H1 (cell line): ENCODE measurements around the gene IL6R.

Experiments used
- CHD2 ChIP-seq: IDR thresholded peaks from 2 replicates; pipeline ENCODE4 v1.6.1; 2012; ENCODE audit warnings: low read length, improper control_type of control experiment
- CTCF ChIP-seq, 3 experiments: IDR thresholded peaks; 1 replicate in 2 of 3; 2 replicates in 1 of 3; pipeline versions ENCODE4 v1.5.1 to v1.6.1; 2011; ENCODE audit warnings: low read length in 3 of 3, mild to moderate bottlenecking in 3 of 3, inconsistent platforms in 2 of 3, low read depth in 1 of 3, moderate library complexity in 1 of 3; ENCODE audit not compliant: insufficient read depth in 1 of 3; ENCODE audit errors: control extremely low read depth in 1 of 3
- EP300 ChIP-seq, 2 experiments: IDR thresholded peaks; 1 replicate in 1 of 2; 2 replicates in 1 of 2; pipeline ENCODE4 v1.6.1; 2011 to 2012; ENCODE audit warnings: low read depth in 2 of 2, low read length in 2 of 2, mild to moderate bottlenecking in 2 of 2, borderline replicate concordance in 1 of 2, inconsistent platforms in 1 of 2, moderate library complexity in 1 of 2
- POLR2A ChIP-seq, 2 experiments: IDR thresholded peaks; 1 replicate in 1 of 2; 2 replicates in 1 of 2; pipeline ENCODE4 v1.6.1; 2011; ENCODE audit warnings: low read depth in 2 of 2, low read length in 2 of 2, mild to moderate bottlenecking in 2 of 2; ENCODE audit errors: control extremely low read depth in 1 of 2
- RFX5 ChIP-seq: IDR thresholded peaks from 2 replicates; pipeline ENCODE4 v1.6.1; 2011; ENCODE audit warnings: low read depth, low read length, improper control_type of control experiment, borderline replicate concordance
- RNF2 ChIP-seq: fragments of 200-900, 300-1000 bp; sonication (generic); IDR thresholded peaks from 2 replicates; pipeline ENCODE4 v1.7.1; 2016; ENCODE audit warnings: borderline replicate concordance, low read depth, mild to moderate bottlenecking, antibody characterized with exemption, low read length; ENCODE audit not compliant: poor library complexity, severe bottlenecking; ENCODE audit errors: missing control alignments
- YY1 ChIP-seq: IDR thresholded peaks from 2 replicates; pipeline ENCODE4 v1.6.1; 2011; ENCODE audit warnings: low read depth, mild to moderate bottlenecking, low read length

- TF ChIP-seq CTCF (IDR thresholded peaks at IDR 0.05; ENCODE audit: control extremely low read depth in 1 of 3, insufficient read depth in 1 of 3, low read depth in 1 of 3, low read length in 3 of 3) (no peak), RNF2 (no peak), CHD2 (no peak), POLR2A (IDR thresholded peaks at IDR 0.05; ENCODE audit: control extremely low read depth in 1 of 2, low read depth in 2 of 2, low read length in 2 of 2) (no peak), RFX5 (no peak), EP300 (IDR thresholded peaks at IDR 0.05; ENCODE audit: borderline replicate concordance in 1 of 2, low read depth in 2 of 2, low read length in 2 of 2) (no peak), YY1 (no peak)
Observed at GRCh38 chr1:154445040-154445472, 39.9 kb downstream of the IL6R start.
